GM12878 (cell line): ENCODE results near the gene MAGI3. TPM values are rescaled to one million over a fixed set of nuclear protein-coding genes. Genes with fewer than 3 reads are reported as not detected.

ENCODE experiments used
- ATAC-seq: fragments of 200-7000 bp; cut with Tn5 transposase; 3 replicates; pipeline ENCODE4 v1.9.1; 2020; ENCODE audit warnings: mild to moderate bottlenecking, moderate library complexity
- BruUV-seq: library from RNA; stranded (reverse); fragments of 400-500 nt; replicated peaks from 2 replicates; lab custom pipeline; 2021; lab: Mats Ljungman, UMichigan
- CTCF ChIA-PET: fragments of 300-600 bp; sonication (Branson Sonifier 250); formaldehyde crosslinking; extraction: SDS; loops from one replicate; lab custom pipeline; 2021; ENCODE audit warnings: inconsistent platforms; lab: Yijun Ruan, JAX
- POLR2A ChIA-PET: fragments of 350-600 bp; formaldehyde crosslinking; extraction: SDS; loops from one replicate; lab custom pipeline; 2021; ENCODE audit warnings: inconsistent platforms; lab: Charles Lee
- RAD21 ChIA-PET: fragments of 300-600 bp; sonication (Branson Sonifier 250); formaldehyde crosslinking; loops from one replicate; lab custom pipeline; 2023; ENCODE audit warnings: antibody characterized with exemption; ENCODE audit not compliant: unreplicated experiment; lab: Charles Lee
- SMC1A ChIA-PET: fragments of 300-600 bp; sonication (Branson Sonifier 250); formaldehyde crosslinking; loops from one replicate; lab custom pipeline; 2023; ENCODE audit not compliant: unreplicated experiment, uncharacterized antibody; lab: Charles Lee
- DNase-seq: peaks from one replicate; pipeline ENCODE4 v3.0.0-alpha.2; 2011; ENCODE audit warnings: low read depth, low spot score
- FAIRE-seq: peaks from 3 replicates; lab custom pipeline; 2011; peaks lifted over from hg19 to GRCh38; lab: Jason Lieb, UNC
- H2AFZ ChIP-seq: 2 replicates; pipeline ENCODE4 v1.6.0; 2011; ENCODE audit warnings: low read depth, low read length, control low read depth; ENCODE audit not compliant: control insufficient read depth
- H3K27ac ChIP-seq: 2 replicates; pipeline ENCODE4 v1.5.1; 2011; ENCODE audit warnings: control low read depth; ENCODE audit not compliant: control insufficient read depth, insufficient read depth
- H3K27me3 ChIP-seq, 2 experiments: replicated peaks in 1 of 2; 2 replicates each; pipeline versions ENCODE4 v1.6.0 to v1.6.1; 2011; ENCODE audit warnings: low read length in 1 of 2; ENCODE audit not compliant: control insufficient read depth in 2 of 2, insufficient read depth in 2 of 2
- H3K36me3 ChIP-seq, 2 experiments: 2 replicates each; pipeline ENCODE4 v1.5.1; 2011; ENCODE audit warnings: low read length in 1 of 2; ENCODE audit not compliant: control insufficient read depth in 2 of 2, insufficient read depth in 2 of 2
- H3K4me1 ChIP-seq: 2 replicates; pipeline ENCODE4 v1.6.1; 2011; ENCODE audit warnings: mild to moderate bottlenecking, low read length, moderate library complexity, mixed read lengths; ENCODE audit not compliant: control insufficient read depth, insufficient read depth
- H3K4me2 ChIP-seq: 2 replicates; pipeline ENCODE4 v1.6.0; 2011; ENCODE audit warnings: control low read depth; ENCODE audit not compliant: control insufficient read depth, insufficient read depth
- H3K4me3 ChIP-seq: fragments of 200-600 bp; sonication (generic); 2 replicates; pipeline ENCODE4 v1.5.1; 2016
- H3K79me2 ChIP-seq: 2 replicates; pipeline ENCODE4 v1.6.0; 2011; ENCODE audit warnings: low read length; ENCODE audit not compliant: control insufficient read depth, insufficient read depth
- H3K9ac ChIP-seq: 2 replicates; pipeline ENCODE4 v1.8.0; 2011; ENCODE audit warnings: low read length, control low read depth, mixed read lengths; ENCODE audit not compliant: control insufficient read depth, insufficient read depth
- H3K9me3 ChIP-seq: replicated peaks from 3 replicates; pipeline ENCODE4 v1.5.1; 2011; ENCODE audit warnings: mild to moderate bottlenecking, low read length; ENCODE audit not compliant: control insufficient read depth, insufficient read depth
- H4K20me1 ChIP-seq: 2 replicates; pipeline ENCODE4 v1.6.0; 2011; ENCODE audit not compliant: control insufficient read depth, insufficient read depth
- ELK1 ChIP-seq: IDR thresholded peaks from 2 replicates; pipeline ENCODE4 v1.6.1; 2012; ENCODE audit warnings: low read depth, low read length, improper control_type of control experiment
- NRF1 ChIP-seq: conservative IDR thresholded peaks from 2 replicates; pipeline ENCODE4 v1.6.1; 2011; ENCODE audit warnings: mild to moderate bottlenecking, low read depth, low read length, improper control_type of control experiment
- PBX3 ChIP-seq: IDR thresholded peaks from 2 replicates; pipeline ENCODE4 v1.6.1; 2011; ENCODE audit warnings: mild to moderate bottlenecking, low read depth, low read length, moderate library complexity; ENCODE audit not compliant: insufficient replicate concordance
- in situ Hi-C: fragments of 300-500 bp; cut with MboI; formaldehyde crosslinking; loops from 9 replicates; pipeline ENCODE4 v1.14.3; 2018; ENCODE audit warnings: mixed read lengths
- intact Hi-C: fragments of 100-400 bp; cut with micrococcal nuclease; formaldehyde crosslinking; loops from one replicate; pipeline ENCODE4 v1.14.2; 2022; ENCODE audit not compliant: unreplicated experiment
- polyA plus RNA-seq, 11 experiments: library from polyadenylated mRNA; depleted of rRNA in 4 of 11; unstranded in 6 of 11; stranded (reverse) in 5 of 11; fragments of >200 nt; fragmentation: Nextera tagmentation in 4 of 11; fragmentation: Illumina TruSeq in 1 of 11; extraction: Ambion mirVana in 4 of 11; extraction: Trizol in 1 of 11; gene quantifications; 1 replicate in 1 of 11; 2 replicates in 10 of 11; pipeline versions ENCODE4 v1.2.1 to v1.2.3, GENCODE V29; 2011 to 2016; ENCODE audit warnings: inconsistent platforms in 2 of 11, missing spikeins in 2 of 11, low read depth in 1 of 11
- total RNA-seq, 4 experiments: library from RNA; depleted of rRNA in 3 of 4; stranded (reverse); fragments of >200 nt in 3 of 4; fragmentation: Illumina TruSeq in 1 of 4; extraction: Trizol in 1 of 4; gene quantifications; 2 replicates each; pipeline versions ENCODE4 v1.2.1 to v1.2.3, GENCODE V29; 2013 to 2021

MAGI3 gene
- total and polyA plus RNA-seq, 10 of the 15 experiments (the other 5 are each of a cell fraction or from before 2014, with no cell fraction given) = 0.17 to 0.65 (median 0.32) TPM

DNA sequence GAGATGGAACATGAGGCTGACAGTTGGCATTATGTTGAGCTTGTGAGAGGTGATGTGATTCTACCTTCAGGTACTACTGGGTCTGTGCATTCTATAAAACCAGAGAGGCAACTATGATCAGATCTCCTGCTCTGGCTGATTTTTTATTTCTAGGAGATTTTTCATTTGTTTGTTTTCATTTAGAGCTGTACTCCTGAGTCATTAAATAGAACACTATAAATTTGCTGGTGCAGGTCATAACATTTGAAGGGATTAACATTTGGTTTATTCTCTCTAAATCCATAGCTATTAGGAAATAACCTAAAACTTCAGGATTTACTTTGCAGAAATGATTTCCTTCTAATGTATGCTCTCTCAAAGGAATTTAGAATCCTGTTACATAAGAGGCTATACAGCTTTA, 42.9 kb downstream of the MAGI3 start:
- intact Hi-C loops = no loop called here
- in situ Hi-C loops = no loop called here
- H3K79me2 ChIP-seq = no peaks in the 10 kb centered on the region
- ATAC-seq (no peak), FAIRE-seq (no peak), DNase-seq (no peak)
- ChIA-PET POLR2A (no interaction called here), RAD21 (no interaction called here), SMC1A (interaction anchor here (0.6 kb wide), 1 partner anchor 29 kb away, joined by 4 read pairs; no protein-coding TSS in a partner anchor), CTCF (no interaction called here)
- TF ChIP-seq NRF1 = no peak
- TF ChIP-seq PBX3 = no peak
- no peak for TF ChIP-seq ELK1
- no peaks in the 10 kb centered on the region for H3K27me3 ChIP-seq
- H3K27ac ChIP-seq = no peak overlapping the region
- no peak overlapping the region for H3K4me2 ChIP-seq
- H3K36me3 ChIP-seq = no peaks in the 10 kb centered on the region
- H3K4me1 ChIP-seq = no peaks in the 10 kb centered on the region
- H2AFZ ChIP-seq = no peak overlapping the region
- no peak overlapping the region for H3K9ac ChIP-seq
- BruUV-seq = no TSS peak
- no peaks in the 10 kb centered on the region for H4K20me1 ChIP-seq
- no peak overlapping the region for H3K4me3 ChIP-seq
- H3K9me3 ChIP-seq = no peaks in the 10 kb centered on the region
